Activated T-cell treated with anti-CD3 and anti-CD28 coated beads, Interleukin-2, amount 50 U/mL, for 1 hour (primary cell): ENCODE results near the gene TTC32.
"Not testable (repeated sequence)": the region's sequence is repeated elsewhere in the genome, so short reads cannot be mapped to it uniquely, and the experiment has no call there.

ENCODE experiments used
- DNase-seq: peaks from one replicate; pipeline ENCODE4 v3.0.0-alpha.2; 2020

The TTC32 gene

DNA sequence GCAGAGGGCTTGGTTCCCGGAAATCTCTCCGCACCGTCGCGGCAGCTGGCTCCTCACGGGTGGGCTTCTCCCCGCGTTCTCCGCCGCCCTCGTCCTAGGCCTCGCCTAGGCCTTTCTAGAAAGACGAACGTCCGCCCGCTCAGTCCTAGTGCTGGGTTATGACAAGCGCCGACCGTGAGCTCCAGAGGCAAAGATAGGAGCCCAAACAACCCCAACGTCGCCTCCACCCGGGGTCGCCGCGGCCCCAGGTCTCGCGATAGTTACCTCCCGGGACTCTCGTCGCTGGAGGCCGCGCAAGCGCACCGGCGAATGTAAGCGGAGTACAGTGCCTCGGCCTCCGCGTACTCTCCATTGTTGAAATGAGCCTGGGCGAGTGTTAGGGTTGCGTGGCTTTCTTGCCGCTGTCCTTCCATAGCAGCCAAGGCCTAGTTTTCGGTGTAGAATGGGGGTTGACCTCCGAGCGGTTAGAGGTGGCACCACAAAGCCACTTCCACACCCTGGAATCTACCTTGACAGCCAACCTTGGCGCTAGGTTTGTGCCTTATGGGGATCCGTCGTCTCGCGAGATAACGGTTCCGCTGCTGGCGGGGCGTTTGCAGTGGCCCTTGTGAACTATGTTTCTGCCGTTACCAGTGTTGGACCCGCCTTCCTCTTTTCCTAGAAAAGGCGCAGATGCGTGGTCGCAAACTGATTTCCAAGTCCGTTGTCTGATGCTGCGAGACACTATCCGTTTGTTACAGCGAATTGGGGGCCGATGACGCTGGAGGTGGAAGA, at the start of gene TTC32:
Gene TTC32 (minus strand): TSS at position 542 of the 774 bp plus-strand sequence. CDS start 129 bp downstream, at position 413.
- peak; percentile 94 for DNase-seq

- no peak for DNase-seq
Measured at GRCh38 chr2:19949071-19949470, 47.3 kb upstream of the TTC32 start.

DNA sequence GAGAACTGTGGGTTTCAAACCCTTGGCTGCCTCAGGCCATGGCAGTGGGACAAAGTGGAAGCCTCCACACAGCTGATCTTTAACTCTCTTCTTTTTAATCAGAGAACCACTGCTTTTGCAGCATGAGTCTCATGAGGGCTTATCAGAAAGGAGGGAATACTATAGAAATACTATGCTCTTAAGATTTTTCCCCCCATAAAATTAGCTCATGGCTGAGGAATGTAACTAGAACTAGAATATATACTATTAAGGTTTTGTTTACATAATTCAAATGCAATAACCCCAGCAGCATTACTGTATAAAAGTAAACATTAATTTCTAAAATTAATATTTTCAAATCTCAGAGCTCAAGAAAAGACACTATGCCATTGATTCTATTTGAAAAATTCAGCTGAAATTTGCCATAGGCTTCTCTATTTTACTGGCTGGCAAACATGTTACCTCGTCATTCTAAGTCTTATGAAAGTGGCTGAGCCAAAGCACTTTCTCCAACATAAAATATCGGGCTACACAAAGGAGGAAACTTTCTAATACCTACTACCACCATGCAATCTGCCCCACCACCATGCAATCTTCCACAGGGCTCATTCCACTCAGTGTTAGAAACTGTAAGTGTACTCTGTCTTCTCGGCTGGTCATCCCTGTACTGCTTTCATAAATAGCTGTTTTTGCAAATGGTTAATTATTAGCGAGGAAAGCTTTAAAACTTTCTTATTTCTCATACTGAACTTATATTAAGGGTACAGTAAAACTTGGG, 45.6 kb upstream of the TTC32 start:
- DNase-seq = no peak

GRCh38 chr2:19944205-19944845, 42.5 kb upstream of the TTC32 start:
- no peak for DNase-seq

GRCh38 chr2:19943189-19943588, 41.4 kb upstream of the TTC32 start:
- DNase-seq = no peak

- no peak for DNase-seq
Measured at GRCh38 chr2:19942199-19942598, 40.4 kb upstream of the TTC32 start.

GRCh38 chr2:19937004-19937403, 35.2 kb upstream of the TTC32 start:
- no peak for DNase-seq

DNA sequence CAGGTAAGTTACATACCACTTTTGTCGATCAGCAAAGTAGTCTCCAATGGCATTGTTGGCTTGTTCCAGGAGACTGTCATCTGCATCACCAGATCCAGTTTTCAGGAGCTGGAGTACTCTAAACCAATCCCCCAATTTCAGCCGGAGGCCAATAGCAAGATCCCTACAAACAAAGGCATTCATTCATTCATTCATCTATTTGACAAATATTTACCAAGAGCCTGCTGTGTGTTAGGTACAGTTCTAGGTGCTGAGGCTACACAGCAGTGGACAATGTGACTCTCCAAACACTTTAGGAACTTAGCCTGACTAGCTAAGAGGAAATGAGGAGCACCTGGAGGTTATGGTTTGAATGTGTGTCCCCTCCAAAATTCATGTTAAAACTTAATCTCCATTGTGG, 34.4 kb upstream of the TTC32 start:
- no peak for DNase-seq

- DNase-seq = no peak
Measured at GRCh38 chr2:19933351-19933981, 31.7 kb upstream of the TTC32 start.

- no peak for DNase-seq
Measured at GRCh38 chr2:19932928-19933327, 31.1 kb upstream of the TTC32 start.

DNA sequence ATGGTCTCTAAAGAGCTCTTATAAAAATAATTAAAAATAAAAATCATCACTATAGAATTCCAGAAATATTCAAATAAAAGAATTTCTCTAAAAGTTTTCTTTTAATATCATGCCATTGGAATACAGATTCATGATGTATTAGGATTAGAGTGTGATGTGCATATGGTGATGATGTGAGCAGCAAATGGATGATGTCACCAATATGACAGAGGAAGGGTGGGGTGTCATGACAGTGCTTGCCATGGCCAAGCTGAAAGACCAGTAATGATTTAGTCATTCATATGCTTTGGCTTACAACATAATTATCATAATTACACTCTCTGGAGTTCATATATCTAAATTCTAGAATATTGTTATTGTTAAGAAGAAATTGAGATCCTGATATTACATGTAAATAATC, 27.4 kb upstream of the TTC32 start:
- DNase-seq = no peak

- DNase-seq = not testable (repeated sequence)
Measured at GRCh38 chr2:19927816-19928215, 26.0 kb upstream of the TTC32 start.

DNA sequence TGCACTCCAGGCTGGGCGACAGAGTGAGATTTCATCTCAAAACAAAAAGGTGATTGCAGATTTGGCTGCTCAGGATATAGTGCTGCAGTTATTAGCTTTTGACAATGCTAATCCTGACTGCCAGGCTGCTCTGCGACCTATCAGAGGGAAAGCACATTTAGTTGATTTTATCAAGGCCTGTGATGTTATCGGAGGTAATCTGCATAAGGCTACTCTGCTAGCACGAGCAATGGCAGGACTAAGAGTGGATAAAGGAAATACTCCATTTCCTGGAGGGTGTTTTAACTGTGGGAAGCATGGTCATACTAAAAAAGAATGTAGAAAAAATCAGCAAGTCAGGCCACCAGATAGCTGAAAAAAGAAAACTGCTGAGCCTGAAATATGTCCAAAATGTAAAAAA, 22.7 kb upstream of the TTC32 start:
- not testable (repeated sequence) for DNase-seq

GRCh38 chr2:19922188-19922587, 20.4 kb upstream of the TTC32 start:
- not testable (repeated sequence) for DNase-seq

DNA sequence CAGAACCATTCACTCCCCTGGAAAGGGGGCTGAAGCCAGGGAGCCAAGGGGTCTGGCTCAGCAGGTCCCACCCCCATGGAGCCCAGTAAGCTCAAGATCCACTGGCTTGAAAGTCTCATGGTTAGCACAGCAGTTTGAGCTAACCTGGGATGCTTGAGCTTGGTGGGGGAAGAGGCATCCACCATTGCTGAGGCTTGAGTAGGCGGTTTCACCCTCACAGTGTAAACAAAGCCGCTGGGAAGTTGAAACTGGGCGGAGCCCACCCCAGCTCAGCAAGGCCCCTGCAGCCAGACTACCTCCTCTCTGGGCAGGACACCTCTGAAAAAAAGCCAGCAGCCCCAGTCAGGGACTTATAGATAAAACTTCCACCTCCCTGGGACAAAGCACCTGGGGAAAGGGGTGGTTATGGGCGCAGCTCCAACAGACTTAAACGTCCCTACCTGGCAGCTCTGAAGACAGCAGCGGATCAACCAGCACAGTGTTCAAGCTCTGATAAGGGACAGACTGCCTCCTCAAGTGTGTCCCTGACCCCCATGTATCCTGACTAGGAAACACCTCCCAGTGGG, 14.7 kb upstream of the TTC32 start:
- DNase-seq = no peak

DNA sequence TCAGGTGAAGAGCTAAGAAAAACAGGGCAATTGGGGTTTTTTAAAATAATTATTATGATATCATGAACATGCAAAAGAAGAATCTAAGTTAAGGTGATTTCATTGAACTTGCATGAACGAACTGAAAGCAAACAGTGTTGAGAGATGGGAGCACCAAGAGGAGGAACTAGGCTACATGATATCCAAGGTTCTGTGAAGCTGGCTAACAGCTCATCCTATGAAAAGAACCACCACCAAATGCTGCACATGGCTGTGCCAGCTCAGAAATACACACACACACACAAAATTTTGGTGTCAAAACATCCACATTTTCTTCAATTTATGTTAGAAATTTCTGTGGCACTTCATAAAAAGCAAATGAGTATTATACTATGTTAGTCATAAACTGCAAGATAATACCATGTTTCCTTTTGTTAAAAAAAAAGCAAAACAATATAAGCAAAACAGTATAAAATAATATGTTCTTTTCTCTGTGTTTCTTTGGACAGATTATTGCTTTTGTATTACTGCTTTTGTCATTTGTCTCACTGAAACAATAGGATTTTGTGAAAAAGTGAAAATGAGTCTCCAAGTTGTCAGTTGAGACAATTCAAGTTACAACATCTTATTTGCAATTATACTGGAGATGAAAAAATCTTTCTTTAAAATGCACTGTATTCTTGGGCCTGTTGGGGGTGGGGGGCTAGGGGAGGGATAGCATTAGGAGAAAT, 12.6 kb upstream of the TTC32 start:
- no peak for DNase-seq

- no peak for DNase-seq
Measured at GRCh38 chr2:19911808-19912509, 10.2 kb upstream of the TTC32 start.

DNA sequence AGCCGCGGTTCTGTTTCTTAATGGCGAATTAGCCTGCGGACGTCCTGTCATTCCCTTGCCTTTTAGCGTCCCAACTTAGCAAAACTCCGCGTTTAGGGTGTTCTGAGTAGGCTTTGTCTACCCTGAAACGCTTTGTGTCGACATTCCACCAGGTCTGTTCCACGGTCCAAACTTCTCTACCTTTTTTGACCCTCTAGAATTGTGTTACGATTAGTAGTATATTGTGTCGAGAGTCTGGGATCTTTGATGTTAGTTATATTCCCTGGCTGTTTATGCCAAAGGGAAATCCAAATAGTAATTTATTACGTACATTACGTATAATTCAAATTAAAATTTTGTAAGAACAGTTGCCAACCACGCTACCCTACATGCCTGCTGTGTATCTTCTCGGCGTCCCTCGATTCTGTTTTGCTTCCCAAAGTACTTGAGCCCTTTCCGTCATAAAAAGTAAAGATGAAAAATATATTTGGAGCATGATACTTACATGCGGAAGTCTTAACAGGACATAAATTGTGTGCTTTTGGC, 495 bp upstream of the TTC32 start:
- DNase-seq = no peak

- no peak for DNase-seq
Measured at GRCh38 chr2:19900931-19901441, 797 bp downstream of the TTC32 start.

DNA sequence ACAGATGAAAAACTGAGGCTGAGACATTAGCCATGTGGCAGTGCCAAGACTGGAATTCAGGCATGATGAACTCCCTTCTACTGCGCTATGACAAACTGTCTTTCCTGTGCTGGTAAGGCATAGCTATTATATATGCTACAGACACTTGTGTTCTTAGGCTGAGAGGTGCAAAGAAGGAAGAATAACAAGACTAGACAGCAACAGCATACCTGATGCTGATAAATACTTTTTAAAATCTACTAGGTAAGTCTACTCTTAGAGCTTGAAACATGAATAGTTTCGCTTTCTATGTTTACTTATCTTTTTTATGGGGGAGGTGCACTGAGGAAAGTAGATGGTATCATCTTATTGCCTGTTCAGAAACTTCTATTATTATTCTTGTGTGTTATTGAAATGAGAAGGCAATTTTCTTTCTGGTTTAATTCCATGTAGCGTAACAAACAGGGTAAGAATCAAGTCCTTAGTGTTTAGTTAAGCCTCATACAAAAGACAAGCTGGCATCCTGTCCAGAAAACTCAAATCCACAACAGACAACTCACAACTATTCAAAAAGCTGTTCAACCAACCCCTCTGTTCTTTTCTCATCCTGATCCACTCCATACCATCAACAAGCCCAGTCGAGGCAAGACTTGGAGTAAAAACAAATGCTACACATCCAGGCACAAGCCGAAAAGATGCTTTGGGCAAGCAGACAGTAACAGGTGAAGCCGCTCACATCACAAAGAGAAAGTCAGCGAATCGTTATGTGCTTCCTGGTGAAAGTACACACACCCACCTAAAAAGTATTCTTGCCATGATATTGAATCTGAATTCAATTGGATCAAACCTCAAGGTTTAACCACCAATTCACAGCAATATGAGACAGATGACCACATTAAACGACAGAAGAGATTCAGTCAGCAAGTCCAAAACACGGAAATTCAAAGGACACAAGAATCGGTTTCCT, 1.5 kb downstream of the TTC32 start:
- no peak for DNase-seq
